A549 treated with DMSO at 1 μM for 4 hours (cell line): ENCODE data around the gene MGAT4D. TPM values are rescaled to one million over a fixed set of nuclear protein-coding genes. Genes with fewer than 3 reads are reported as not detected.

ENCODE experiments used
- total RNA-seq: library from RNA; stranded (reverse); fragments of 200-300 nt; extraction: Qiagen RNA extraction; gene quantifications from 5 replicates; pipeline ENCODE4 v1.2.3, GENCODE V29; 2022; ENCODE audit warnings: low read depth

MGAT4D gene
- total RNA-seq, result not detected in 5 replicates

GRCh38 chr4:140497747-140498636, at the start of gene MGAT4D:
MGAT4D (minus strand) TSS chr4:140498293; CDS start chr4:140498222, 71 bp downstream.

DNA sequence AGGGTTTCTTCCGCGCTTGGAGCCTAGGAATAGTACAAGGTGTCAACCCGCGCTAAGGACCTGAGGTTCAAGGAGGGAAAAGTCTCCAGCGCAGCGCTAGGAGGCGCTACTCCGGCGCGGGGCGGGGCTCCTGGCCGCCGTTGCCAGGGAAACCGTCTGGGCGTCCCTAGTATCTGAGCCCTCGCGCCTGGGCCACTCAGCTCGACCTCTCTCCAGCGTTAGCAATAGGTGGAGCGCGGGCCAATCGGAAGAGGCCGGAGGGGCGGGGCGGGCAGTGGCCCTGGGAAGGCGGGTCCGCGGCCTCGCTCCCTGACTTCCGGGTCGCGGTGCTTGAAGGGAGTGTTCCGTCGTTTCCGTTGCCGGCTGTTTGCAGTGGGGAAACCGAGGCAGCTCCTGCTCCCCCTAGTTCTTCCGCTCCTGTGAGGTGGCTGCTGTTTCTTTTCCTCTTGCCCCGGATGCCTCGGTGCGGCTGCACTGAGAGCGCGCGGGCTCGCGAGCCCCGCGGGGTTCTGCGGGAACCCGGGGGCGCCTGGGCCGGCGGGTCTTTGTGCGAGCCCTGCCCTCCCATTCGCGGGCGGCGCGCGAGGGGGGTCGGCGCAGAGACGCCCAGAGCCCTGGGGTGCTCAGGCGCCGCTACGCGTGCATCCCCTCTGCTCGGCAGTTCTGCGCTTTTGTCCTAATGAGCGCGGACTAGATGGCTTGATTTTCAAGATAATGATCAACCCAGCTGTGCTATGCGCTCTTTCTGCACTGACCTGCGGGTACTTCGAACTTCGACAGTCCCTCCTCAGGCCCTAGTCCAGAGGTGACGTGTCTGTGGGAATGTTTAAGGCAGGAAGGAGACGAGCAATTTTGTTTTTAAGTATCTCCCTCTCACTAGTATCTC, 26.0 kb upstream of the MGAT4D start, which contains the start of gene ELMOD2:
ELMOD2 (plus strand) TSS at position 312 of the 886 bp plus-strand sequence. CDS start 1,261 bp downstream, outside the sequence.

GRCh38 chr4:140427106-140427918, 70.8 kb downstream of the MGAT4D start, which contains the start of gene CLGN:
CLGN (minus strand) TSS chr4:140427648; CDS start chr4:140413078, 14,570 bp downstream.

Other genes with a start within 250 kb of the MGAT4D start
- 27.9 to 42.8 TPM (median 31.9 TPM) in 5 replicates for gene SCOC, start 124.6 kb downstream of the MGAT4D start, total RNA-seq
- gene CLGN, start 70.6 kb downstream of the MGAT4D start, total RNA-seq, result 4.8 to 6.7 TPM (median 5.2 TPM) in 5 replicates
- 8.4 to 12.7 TPM (median 11.5 TPM) in 5 replicates for gene ELMOD2, start 25.9 kb upstream of the MGAT4D start, total RNA-seq
- 0.06 to 0.08 TPM in 2 of 5 replicates, not detected in the others for gene UCP1, start 70.7 kb upstream of the MGAT4D start, total RNA-seq